ENCODE results near the gene HBA2.
"Not testable (repeated sequence)": the region's sequence is repeated elsewhere in the genome, so short reads cannot be mapped to it uniquely, and the experiment has no call there.

- TF ChIP-seq POLR2A, CTCF (IDR thresholded peaks at IDR 0.05): not testable (repeated sequence)
These were observed 9.5 kb upstream of the HBA2 start for GRCh38 chr16:163139-163538.

Data from lower leg skin (tissue), 3 donors.